GM23338 (cell line): ENCODE results near the gene TCP11.

Source experiments
- CREB1 ChIP-seq: fragments of 250-450 bp; sonication (Bioruptor Pico); IDR thresholded peaks from 2 replicates; pipeline ENCODE4 v1.5.0; 2020; ENCODE audit warnings: low read depth, mild to moderate bottlenecking, moderate library complexity
- EZH2 ChIP-seq: fragments of 200-600 bp; sonication (generic); IDR thresholded peaks from one replicate; pipeline ENCODE4 v1.8.0; 2017; ENCODE audit warnings: antibody characterized with exemption, mild to moderate bottlenecking, low read depth; ENCODE audit not compliant: unreplicated experiment
- EZH2phosphoT487 ChIP-seq: fragments of 200-600 bp; sonication (generic); IDR thresholded peaks from one replicate; pipeline ENCODE4 v1.8.1; 2018; ENCODE audit warnings: antibody characterized with exemption; ENCODE audit not compliant: unreplicated experiment
- POLR2AphosphoS5 ChIP-seq: IDR thresholded peaks from 2 replicates; pipeline ENCODE4 v1.6.1; 2016; ENCODE audit warnings: antibody characterized with exemption, low read depth
- ZNF114 ChIP-seq: fragments of 250-450 bp; sonication (Bioruptor Pico); IDR thresholded peaks from 2 replicates; pipeline ENCODE4 v1.5.0; 2020; ENCODE audit warnings: mild to moderate bottlenecking, moderate library complexity
- TF ChIP-seq, protein P1 (sequence below), 2 experiments: fragments of 200-600 bp in 1 of 2; sonication (generic) in 1 of 2; conservative IDR thresholded peaks; 2 replicates each; pipeline versions ENCODE4 v1.5.1 to v1.6.1; 2016 to 2017; ENCODE audit warnings: antibody characterized with exemption in 2 of 2, low read depth in 2 of 2, mild to moderate bottlenecking in 2 of 2, moderate library complexity in 1 of 2
- TF ChIP-seq, protein P2 (sequence below): IDR thresholded peaks from one replicate; pipeline ENCODE4 v1.6.1; 2018; ENCODE audit warnings: antibody characterized with exemption; ENCODE audit not compliant: unreplicated experiment

DNA sequence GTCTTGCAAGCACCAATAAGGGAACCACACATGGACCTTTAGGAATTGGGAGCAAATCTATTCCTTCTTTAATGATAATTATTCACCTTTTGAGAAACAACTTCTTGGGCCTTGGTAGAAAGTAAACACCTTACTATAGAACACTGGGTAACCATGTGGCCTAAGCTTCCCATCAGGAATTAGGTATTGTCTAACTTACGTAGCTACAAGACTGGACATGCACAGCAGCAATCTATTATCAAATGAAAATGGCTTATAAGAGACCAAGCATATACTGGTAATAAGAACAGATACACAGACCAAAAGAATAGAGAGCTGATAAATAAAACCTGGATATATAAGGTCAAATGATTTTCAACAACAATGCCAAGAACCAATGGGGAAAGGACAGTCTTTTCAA, 16.8 kb downstream of the TCP11 start:
- TF ChIP-seq, protein P1, sequence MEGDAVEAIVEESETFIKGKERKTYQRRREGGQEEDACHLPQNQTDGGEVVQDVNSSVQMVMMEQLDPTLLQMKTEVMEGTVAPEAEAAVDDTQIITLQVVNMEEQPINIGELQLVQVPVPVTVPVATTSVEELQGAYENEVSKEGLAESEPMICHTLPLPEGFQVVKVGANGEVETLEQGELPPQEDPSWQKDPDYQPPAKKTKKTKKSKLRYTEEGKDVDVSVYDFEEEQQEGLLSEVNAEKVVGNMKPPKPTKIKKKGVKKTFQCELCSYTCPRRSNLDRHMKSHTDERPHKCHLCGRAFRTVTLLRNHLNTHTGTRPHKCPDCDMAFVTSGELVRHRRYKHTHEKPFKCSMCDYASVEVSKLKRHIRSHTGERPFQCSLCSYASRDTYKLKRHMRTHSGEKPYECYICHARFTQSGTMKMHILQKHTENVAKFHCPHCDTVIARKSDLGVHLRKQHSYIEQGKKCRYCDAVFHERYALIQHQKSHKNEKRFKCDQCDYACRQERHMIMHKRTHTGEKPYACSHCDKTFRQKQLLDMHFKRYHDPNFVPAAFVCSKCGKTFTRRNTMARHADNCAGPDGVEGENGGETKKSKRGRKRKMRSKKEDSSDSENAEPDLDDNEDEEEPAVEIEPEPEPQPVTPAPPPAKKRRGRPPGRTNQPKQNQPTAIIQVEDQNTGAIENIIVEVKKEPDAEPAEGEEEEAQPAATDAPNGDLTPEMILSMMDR (conservative IDR thresholded peaks at IDR 0.05; ENCODE audit: low read depth in 2 of 2): no peak
- no peak for TF ChIP-seq EZH2
- no peak for TF ChIP-seq POLR2AphosphoS5
- TF ChIP-seq, protein P2, sequence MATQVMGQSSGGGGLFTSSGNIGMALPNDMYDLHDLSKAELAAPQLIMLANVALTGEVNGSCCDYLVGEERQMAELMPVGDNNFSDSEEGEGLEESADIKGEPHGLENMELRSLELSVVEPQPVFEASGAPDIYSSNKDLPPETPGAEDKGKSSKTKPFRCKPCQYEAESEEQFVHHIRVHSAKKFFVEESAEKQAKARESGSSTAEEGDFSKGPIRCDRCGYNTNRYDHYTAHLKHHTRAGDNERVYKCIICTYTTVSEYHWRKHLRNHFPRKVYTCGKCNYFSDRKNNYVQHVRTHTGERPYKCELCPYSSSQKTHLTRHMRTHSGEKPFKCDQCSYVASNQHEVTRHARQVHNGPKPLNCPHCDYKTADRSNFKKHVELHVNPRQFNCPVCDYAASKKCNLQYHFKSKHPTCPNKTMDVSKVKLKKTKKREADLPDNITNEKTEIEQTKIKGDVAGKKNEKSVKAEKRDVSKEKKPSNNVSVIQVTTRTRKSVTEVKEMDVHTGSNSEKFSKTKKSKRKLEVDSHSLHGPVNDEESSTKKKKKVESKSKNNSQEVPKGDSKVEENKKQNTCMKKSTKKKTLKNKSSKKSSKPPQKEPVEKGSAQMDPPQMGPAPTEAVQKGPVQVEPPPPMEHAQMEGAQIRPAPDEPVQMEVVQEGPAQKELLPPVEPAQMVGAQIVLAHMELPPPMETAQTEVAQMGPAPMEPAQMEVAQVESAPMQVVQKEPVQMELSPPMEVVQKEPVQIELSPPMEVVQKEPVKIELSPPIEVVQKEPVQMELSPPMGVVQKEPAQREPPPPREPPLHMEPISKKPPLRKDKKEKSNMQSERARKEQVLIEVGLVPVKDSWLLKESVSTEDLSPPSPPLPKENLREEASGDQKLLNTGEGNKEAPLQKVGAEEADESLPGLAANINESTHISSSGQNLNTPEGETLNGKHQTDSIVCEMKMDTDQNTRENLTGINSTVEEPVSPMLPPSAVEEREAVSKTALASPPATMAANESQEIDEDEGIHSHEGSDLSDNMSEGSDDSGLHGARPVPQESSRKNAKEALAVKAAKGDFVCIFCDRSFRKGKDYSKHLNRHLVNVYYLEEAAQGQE: no peak
- TF ChIP-seq CREB1 (CRISPR knock-in tag): no peak
- no peak for TF ChIP-seq EZH2phosphoT487
- no peak for TF ChIP-seq ZNF114 (CRISPR knock-in tag)
